ENCODE measurements around the gene NLRP4. TPM values are rescaled to one million over a fixed set of nuclear protein-coding genes. Genes with fewer than 3 reads are reported as not detected.

The NLRP4 gene
- polyA plus RNA-seq, 1 donor (not counting 4 experiments of a cell fraction or from before 2014, with no cell fraction given): not detected

DNA sequence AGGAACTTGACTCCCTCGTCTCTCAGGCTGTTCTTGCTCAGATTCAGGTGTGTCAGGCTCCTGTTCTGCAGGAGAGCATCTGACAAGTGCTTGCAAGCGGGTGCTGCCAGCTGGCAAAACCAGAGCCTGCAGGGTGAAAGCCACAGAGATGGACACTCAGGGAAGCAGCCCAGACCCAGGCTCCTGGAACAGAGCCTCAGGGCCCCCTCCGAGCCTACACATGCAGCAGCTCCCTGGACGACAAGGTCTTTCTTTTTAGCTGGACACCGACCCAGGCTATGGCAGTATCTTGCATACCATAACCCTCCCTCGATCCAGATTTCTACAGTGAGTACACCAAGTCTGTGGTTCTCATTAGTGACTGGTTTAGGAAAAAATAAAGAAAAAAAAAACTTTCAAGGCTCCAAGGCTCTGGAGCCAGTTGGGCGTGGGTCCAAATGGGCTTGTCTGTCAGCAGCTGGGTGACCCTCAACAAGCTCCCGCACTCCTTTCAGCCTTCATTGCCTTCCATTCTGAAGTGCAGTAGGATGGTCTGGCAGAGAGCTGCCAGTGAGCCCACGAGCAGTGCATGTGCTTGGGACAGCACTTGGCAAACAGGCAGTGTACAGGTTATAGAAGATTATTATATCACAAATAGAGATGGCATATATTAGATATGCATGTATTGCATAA, 65.9 kb downstream of the NLRP4 start:
- H3K9ac ChIP-seq (ENCODE audit: control insufficient read depth, extremely low read depth, insufficient read depth, low read length): no peak overlapping the region
- no peak for TF ChIP-seq CTCF (optimal IDR thresholded peaks at IDR 0.05 in 1 of 3, IDR thresholded peaks at IDR 0.05 in 1 of 3, conservative IDR thresholded peaks at IDR 0.05 in 1 of 3; ENCODE audit: extremely low read depth in 1 of 3, insufficient read depth in 2 of 3, low read length in 3 of 3)
- no peak for TF ChIP-seq EZH2 (IDR thresholded peaks at IDR 0.05; ENCODE audit: low read length)
- no peaks in the 10 kb centered on the region for H3K4me1 ChIP-seq (ENCODE audit: control insufficient read depth, extremely low read depth, insufficient read depth, low read length)
- dilution Hi-C loops (cut with MboI; ENCODE audit: extremely low pct_ligation_motif_present, low sequenced_read_pairs): no loop called here
- no peak overlapping the region for H2AFZ ChIP-seq (ENCODE audit: control insufficient read depth, low read length)
- peaks cover 13% of the 10 kb centered on the region for H3K9me3 ChIP-seq (ENCODE audit: control insufficient read depth, low read depth, low read length)
- no peaks in the 10 kb centered on the region for H3K27me3 ChIP-seq (ENCODE audit: control insufficient read depth, extremely low read depth, insufficient read depth, low read length)
- FAIRE-seq (no peak), DNase-seq (ENCODE audit: low read depth, low spot score) (no peak)
- no peak overlapping the region for H3K27ac ChIP-seq (ENCODE audit: control insufficient read depth, insufficient read depth, low read length)
- no peaks in the 10 kb centered on the region for H4K20me1 ChIP-seq (ENCODE audit: control insufficient read depth, extremely low read depth, insufficient read depth, low read length)
- no peaks in the 10 kb centered on the region for H3K9me1 ChIP-seq (ENCODE audit: control insufficient read depth, extremely low read depth, insufficient read depth, low read length)
- no peaks in the 10 kb centered on the region for H3K79me2 ChIP-seq (ENCODE audit: control insufficient read depth, insufficient read depth, low read length)
- H3K36me3 ChIP-seq (ENCODE audit: control insufficient read depth in 2 of 2, extremely low read depth in 1 of 2, insufficient read depth in 2 of 2, low read length in 2 of 2): no peaks in the 10 kb centered on the region
- H3K4me3 ChIP-seq (ENCODE audit: control insufficient read depth in 2 of 3, extremely low read depth in 1 of 3, insufficient read depth in 2 of 3, low read depth in 1 of 3, low read length in 3 of 3): no peak overlapping the region
- H3K4me2 ChIP-seq (ENCODE audit: control insufficient read depth, extremely low read depth, insufficient read depth, low read depth, low read length): no peak overlapping the region

DNA sequence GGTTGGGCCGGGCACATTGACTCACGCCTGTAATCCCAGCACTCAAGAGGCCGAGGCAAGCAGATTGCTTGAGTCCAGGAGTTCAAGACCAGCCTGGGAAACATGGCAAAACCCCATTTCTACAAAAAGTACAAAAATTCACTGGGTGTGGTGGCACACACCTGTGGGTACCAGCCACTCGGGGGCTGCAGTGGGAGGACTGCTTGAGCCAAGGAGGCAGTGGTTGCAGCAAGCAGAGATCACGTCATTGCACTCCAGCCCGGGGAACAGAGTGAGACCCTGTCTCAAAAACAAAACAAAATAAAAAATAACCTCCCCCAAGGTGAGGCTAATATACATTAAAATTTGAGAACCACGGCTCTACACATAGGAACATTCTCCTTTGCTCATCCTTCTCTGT, 70.9 kb downstream of the NLRP4 start:
- FAIRE-seq (no peak), DNase-seq (ENCODE audit: low read depth, low spot score) (no peak)
- no peaks in the 10 kb centered on the region for H3K79me2 ChIP-seq (ENCODE audit: control insufficient read depth, insufficient read depth, low read length)
- peaks cover 9% of the 10 kb centered on the region for H3K9me3 ChIP-seq (ENCODE audit: control insufficient read depth, low read depth, low read length)
- H3K4me3 ChIP-seq (ENCODE audit: control insufficient read depth in 2 of 3, extremely low read depth in 1 of 3, insufficient read depth in 2 of 3, low read depth in 1 of 3, low read length in 3 of 3): no peak overlapping the region
- no peaks in the 10 kb centered on the region for H4K20me1 ChIP-seq (ENCODE audit: control insufficient read depth, extremely low read depth, insufficient read depth, low read length)
- no peak overlapping the region for H3K4me2 ChIP-seq (ENCODE audit: control insufficient read depth, extremely low read depth, insufficient read depth, low read depth, low read length)
- no peak overlapping the region for H2AFZ ChIP-seq (ENCODE audit: control insufficient read depth, low read length)
- no peaks in the 10 kb centered on the region for H3K4me1 ChIP-seq (ENCODE audit: control insufficient read depth, extremely low read depth, insufficient read depth, low read length)
- no peaks in the 10 kb centered on the region for H3K36me3 ChIP-seq (ENCODE audit: control insufficient read depth in 2 of 2, extremely low read depth in 1 of 2, insufficient read depth in 2 of 2, low read length in 2 of 2)
- H3K9ac ChIP-seq (ENCODE audit: control insufficient read depth, extremely low read depth, insufficient read depth, low read length): no peak overlapping the region
- H3K27ac ChIP-seq (ENCODE audit: control insufficient read depth, insufficient read depth, low read length): no peak overlapping the region
- TF ChIP-seq CTCF (optimal IDR thresholded peaks at IDR 0.05 in 1 of 3, IDR thresholded peaks at IDR 0.05 in 1 of 3, conservative IDR thresholded peaks at IDR 0.05 in 1 of 3; ENCODE audit: extremely low read depth in 1 of 3, insufficient read depth in 2 of 3, low read length in 3 of 3) (no peak), EZH2 (IDR thresholded peaks at IDR 0.05; ENCODE audit: low read length) (no peak)
- dilution Hi-C loops (cut with MboI; ENCODE audit: extremely low pct_ligation_motif_present, low sequenced_read_pairs): no loop called here
- no peaks in the 10 kb centered on the region for H3K9me1 ChIP-seq (ENCODE audit: control insufficient read depth, extremely low read depth, insufficient read depth, low read length)
- no peaks in the 10 kb centered on the region for H3K27me3 ChIP-seq (ENCODE audit: control insufficient read depth, extremely low read depth, insufficient read depth, low read length)

All from keratinocyte (primary cell).